ENCODE measurements around the gene CDH4.

CDH4 gene

GRCh38 chr20:61692479-61692878, 440.4 kb downstream of the CDH4 start:
- DNase-seq (ENCODE audit: low read depth in 2 of 2), result no peak

- no peak for DNase-seq (ENCODE audit: low read depth in 2 of 2)
Measured at GRCh38 chr20:61693055-61693600, 441.1 kb downstream of the CDH4 start.

GRCh38 chr20:61694682-61695081, 442.6 kb downstream of the CDH4 start:
- no peak for DNase-seq (ENCODE audit: low read depth in 2 of 2)

GRCh38 chr20:61695741-61696140, 443.7 kb downstream of the CDH4 start:
- no peak for DNase-seq (ENCODE audit: low read depth in 2 of 2)

- no peak for DNase-seq (ENCODE audit: low read depth in 2 of 2)
Measured at GRCh38 chr20:61696181-61696735, 444.2 kb downstream of the CDH4 start.

GRCh38 chr20:61697666-61698597, 445.9 kb downstream of the CDH4 start:
- no peak for DNase-seq (ENCODE audit: low read depth in 2 of 2)

- no peak for DNase-seq (ENCODE audit: low read depth in 2 of 2)
Measured at GRCh38 chr20:61698598-61699494, 446.8 kb downstream of the CDH4 start.

GRCh38 chr20:61699495-61700374, 447.7 kb downstream of the CDH4 start:
- DNase-seq (ENCODE audit: low read depth in 2 of 2), result no peak

GRCh38 chr20:61700595-61701140, 448.6 kb downstream of the CDH4 start:
- no peak for DNase-seq (ENCODE audit: low read depth in 2 of 2)

GRCh38 chr20:61701401-61701800, 449.3 kb downstream of the CDH4 start:
- no peak for DNase-seq (ENCODE audit: low read depth in 2 of 2)

GRCh38 chr20:61701802-61702201, 449.7 kb downstream of the CDH4 start:
- no peak for DNase-seq (ENCODE audit: low read depth in 2 of 2)

GRCh38 chr20:61702246-61702645, 450.2 kb downstream of the CDH4 start:
- no peak for DNase-seq (ENCODE audit: low read depth in 2 of 2)

GRCh38 chr20:61704661-61705060, 452.6 kb downstream of the CDH4 start:
- DNase-seq (ENCODE audit: low read depth in 2 of 2), result no peak

- no peak for DNase-seq (ENCODE audit: low read depth in 2 of 2)
Measured at GRCh38 chr20:61705386-61706258, 453.6 kb downstream of the CDH4 start.

GRCh38 chr20:61706259-61706961, 454.3 kb downstream of the CDH4 start:
- DNase-seq (ENCODE audit: low read depth in 2 of 2), result no peak

GRCh38 chr20:61708891-61709290, 456.8 kb downstream of the CDH4 start:
- DNase-seq (ENCODE audit: low read depth in 2 of 2), result no peak

GRCh38 chr20:61710108-61710507, 458.0 kb downstream of the CDH4 start:
- no peak for DNase-seq (ENCODE audit: low read depth in 2 of 2)

- DNase-seq (ENCODE audit: low read depth in 2 of 2), result no peak
Measured at GRCh38 chr20:61712688-61713087, 460.6 kb downstream of the CDH4 start.
